SK-N-DZ (cell line): ENCODE results near the gene VPS11.
"Not testable (repeated sequence)": the region's sequence is repeated elsewhere in the genome, so short reads cannot be mapped to it uniquely, and the experiment has no call there.

Experiments used
- DNase-seq: peaks from one replicate; pipeline ENCODE4 v3.0.0-alpha.2; 2015; ENCODE audit warnings: low spot score

The VPS11 gene

DNA sequence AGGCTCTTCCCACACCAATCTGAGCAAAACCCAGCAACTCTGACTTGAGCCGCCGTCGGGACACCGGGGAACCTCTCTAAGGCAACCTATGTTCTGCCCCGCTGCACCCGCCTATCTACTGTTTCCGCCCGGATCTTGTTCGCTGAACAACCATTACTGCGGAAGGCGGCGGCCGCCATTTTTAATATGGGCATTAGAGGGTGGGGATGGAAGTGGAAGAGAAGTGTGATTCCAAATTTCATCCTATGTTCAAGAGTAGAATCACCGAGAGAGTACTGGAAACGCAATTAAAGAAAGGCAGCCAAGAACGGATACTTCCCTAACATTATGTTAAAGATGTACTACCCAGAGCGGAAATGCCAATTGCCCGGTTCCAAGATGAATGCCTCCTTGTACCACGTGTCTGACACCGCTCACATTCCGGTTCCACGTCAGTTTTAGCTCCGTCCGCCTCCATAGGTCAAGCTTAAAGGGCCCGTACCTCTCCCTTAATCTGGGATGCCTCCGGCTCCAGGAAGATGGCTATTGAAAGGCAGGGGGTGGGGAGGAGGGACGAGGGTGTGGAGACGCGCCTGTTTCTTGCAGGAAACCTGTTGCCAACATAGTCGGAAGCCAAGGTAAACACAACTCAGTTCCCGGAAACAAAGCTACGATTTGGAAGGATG lies 34.3 kb downstream of the VPS11 start, which contains the start of gene DPAGT1:
TSS of gene DPAGT1 (minus strand) at position 95 of the 665 bp plus-strand sequence. CDS start 198 bp downstream, outside the sequence.
- peak; percentile 94 for DNase-seq

DNA sequence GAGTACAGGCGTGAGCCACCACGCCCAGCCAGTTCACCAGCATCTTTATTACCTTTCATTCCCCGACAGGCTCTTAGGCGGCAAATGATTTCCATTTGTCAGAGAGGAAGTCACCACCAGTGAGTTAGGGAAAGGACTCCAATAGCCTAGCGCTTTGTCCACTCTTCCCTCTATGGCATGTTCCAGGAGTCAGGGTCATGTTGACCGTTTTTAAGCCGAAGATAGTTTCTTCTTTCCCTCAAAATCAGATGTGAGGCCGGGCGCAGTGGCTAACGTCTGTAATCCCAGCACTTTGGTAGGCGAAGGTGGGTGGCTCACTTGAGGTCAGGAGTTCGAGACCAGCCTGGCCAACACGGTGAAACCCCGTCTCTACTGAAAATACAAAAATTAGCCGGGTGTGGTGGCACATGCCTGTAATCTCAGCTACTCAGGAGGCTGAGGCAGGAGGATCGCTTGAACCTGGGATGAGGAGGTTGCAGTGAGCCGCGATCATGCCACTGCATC lies 35.6 kb downstream of the VPS11 start:
- not testable (repeated sequence) for DNase-seq

DNA sequence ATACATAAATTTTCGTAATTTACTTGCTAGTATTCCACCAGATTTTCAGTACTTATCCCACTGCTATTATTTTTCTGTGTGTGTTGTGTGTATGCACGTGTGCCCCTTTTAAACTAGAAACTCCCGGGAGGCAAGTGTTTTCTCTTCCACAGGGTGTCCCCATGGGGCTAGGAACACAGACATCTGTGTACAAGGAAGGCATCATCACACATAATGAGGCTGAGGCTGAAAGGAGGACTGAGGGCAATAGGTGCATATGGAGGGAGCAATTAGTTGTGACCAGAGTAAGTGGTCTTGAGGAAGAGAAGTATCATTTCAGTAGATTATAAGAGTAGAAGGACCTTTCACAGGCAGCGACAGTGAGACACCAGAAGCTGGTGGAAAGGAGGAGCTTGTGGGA lies 36.2 kb downstream of the VPS11 start:
- DNase-seq = no peak

DNA sequence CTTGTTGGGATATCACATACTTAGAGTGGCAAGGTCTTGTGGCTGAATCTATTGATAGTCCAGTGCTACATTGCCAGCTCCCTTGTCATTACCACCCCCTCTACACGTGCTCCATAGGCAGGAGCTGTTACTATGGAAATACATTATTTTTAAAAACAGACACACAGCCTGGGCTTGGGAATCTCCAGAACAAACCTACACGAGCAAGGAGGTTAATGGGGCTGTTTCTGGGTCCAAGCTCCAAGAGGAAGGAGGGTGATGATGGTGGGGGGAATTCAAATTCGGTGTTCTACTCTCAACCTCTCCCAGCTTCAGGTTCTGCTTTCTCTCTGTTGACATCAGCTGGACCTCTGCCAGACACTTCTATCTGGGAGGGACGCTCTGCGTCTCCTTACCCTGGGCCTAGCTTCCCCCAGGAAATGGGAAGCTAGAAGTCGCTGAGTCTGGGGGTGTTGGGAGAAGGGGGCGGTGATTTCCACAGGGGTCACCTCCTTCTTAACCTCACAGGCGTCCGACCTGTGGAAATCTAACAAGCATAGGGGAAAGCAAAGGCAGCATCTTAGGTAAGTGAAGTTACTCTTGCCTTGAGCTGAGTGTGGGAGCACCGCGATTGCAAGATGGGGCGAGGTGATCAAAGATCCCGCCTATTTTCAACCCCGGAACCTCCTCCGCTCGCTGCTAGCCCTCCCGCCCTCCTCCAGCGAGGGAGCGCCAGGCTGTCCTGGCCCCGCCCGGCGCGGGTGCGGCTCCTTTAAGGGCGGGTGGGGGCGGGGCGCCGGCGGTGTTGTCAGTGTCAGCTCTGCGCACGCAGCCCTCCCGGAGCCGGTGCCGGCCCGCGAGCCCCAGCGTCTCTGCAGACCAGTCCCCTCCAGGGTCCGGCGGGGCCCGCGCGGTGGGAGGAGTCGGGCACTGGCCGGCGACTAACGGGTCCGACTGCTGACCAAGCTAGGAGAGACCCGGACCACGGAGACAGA lies 39.2 kb downstream of the VPS11 start, which contains the start of gene C2CD2L:
TSS of gene C2CD2L (plus strand) at position 781 of the 974 bp plus-strand sequence. CDS start 398 bp downstream, outside the sequence.
- peak; percentile 79 for DNase-seq

DNA sequence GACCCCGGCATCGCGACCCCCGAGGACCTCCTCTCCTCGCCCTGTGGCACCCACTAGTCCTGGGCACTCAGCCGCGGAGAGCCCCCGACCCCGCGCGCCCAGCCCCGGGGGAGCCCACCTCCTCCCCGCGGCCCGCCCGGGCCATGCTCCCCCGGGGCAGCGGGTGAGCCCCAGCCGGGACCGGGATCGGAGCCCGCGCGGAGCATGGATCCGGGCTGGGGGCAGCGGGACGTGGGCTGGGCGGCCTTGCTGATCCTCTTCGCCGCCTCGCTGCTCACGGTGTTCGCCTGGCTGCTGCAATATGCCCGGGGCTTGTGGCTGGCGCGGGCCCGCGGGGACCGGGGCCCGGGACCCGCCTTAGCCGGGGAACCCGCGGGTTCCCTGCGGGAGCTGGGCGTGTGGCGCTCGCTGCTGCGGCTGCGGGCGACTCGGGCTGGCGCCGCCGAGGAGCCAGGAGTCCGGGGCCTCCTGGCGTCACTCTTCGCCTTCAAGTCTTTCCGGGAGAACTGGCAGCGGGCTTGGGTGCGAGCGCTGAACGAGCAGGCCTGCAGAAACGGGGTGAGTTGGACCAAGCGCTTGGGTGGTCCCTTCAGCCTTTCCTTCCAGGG lies 40.0 kb downstream of the VPS11 start:
- DNase-seq = no peak

DNA sequence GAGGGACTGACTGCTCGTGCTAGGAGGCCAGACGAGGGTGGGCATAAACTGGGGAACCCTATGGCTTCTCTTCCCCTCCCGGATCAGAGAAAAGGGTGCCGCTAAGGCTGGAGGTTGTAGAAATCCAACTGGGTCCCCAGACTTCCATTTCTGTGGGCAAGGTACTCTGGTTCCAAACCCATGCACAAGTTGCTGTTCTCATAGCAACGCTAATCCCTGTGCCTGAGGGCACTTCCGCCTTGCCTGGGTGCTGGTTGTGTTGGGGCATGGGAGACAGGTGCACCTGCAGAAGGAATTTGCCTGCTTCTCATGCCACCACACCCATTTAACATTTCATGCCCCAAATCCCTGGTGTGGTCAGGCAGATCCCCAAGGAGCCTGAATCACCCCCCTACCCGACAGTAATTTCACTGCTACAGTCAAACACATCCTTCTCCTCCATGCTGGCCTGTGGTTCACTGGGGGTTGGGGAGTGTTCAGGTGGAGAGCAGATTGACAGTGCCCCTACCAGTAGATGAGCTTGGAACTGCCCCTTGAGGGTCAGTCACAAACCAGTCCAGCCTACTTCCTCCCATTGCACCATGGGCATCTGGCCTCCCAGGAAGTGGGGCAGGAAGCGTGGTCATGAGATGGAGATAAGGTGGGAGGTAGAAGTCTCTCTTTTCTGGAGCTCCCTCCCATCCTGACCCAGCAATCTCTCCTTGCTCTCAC lies 40.7 kb downstream of the VPS11 start:
- no peak for DNase-seq

DNA sequence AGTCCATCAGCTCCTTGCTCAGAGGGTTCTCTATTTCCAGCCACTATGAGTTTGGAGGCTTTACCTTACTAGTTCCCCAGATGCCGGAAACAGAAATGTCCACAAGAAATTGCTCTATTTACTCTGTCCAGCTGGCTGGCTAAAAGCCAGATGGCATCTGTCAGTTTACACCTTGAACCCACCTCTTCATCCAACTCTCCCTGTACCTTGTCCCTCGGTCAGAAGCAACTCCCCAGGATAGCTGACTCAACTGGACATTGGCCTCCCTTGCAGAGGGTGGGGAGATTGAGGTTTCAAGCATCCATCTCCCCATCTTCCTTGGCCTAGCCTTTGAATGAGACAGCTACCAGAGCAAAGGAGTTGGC lies 41.2 kb downstream of the VPS11 start:
- DNase-seq = no peak

DNA sequence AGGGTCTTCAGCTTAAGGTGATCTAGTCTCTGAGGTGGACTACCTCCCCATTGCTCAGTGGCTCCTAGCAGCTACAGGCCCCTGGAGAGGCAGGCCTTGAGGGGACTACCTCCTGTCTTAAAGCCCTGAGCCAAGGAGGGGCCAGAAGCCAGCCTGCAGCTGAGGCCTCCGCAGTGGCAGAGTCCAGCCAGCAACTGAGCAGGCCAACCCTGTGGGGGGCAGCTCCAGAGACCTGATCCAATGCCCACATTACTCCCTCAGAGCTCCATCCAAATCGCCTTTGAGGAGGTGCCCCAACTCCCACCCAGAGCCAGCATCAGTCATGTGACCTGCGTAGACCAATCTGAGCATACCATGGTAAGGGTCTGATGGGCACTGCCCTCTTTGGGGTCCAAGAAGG lies 42.2 kb downstream of the VPS11 start:
- DNase-seq = no peak

DNA sequence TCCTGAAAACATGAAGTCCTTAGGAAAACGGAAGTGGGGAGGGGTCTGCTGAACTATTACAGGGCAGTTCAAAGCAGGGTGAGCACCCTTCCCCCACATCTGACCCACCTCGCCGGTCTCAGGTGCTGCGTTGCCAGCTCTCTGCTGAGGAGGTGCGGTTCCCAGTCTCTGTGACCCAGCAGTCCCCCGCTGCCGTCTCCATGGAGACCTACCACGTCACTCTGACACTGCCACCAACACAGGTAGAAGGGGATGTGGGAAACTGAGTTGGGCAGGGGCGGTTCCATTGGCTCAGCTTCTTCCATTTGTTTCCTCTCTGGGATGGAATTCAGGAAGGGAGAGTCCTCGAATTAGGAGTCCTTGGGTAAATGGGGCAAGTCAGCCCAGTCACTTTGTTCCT lies 42.8 kb downstream of the VPS11 start:
- DNase-seq = no peak

DNA sequence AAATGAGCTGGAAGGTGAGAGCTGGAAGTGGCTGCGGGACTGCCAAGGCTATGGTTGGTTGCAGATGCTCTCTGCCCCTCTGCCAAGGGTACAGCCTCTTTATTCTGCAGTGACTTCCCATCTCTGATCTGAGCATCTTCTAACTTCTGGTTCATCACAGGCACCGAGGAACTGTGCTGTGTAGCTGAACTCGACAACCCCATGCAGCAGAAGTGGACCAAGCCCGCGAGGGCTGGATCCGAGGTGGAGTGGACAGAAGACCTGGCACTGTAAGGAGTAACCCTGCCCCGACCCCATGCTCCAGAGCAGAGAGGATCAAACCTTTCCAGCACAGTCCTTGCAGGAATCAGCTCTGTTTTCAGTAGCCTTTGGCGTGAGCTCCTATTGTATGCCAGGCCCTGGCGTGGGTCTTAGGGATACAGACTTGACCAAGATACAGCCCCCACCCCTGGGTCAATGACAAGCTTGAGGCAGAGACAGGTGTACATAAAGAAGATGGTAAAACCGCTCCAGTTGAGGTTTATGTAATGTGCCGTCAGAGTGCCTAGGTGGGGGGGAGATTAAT lies 43.8 kb downstream of the VPS11 start:
- DNase-seq = no peak

DNA sequence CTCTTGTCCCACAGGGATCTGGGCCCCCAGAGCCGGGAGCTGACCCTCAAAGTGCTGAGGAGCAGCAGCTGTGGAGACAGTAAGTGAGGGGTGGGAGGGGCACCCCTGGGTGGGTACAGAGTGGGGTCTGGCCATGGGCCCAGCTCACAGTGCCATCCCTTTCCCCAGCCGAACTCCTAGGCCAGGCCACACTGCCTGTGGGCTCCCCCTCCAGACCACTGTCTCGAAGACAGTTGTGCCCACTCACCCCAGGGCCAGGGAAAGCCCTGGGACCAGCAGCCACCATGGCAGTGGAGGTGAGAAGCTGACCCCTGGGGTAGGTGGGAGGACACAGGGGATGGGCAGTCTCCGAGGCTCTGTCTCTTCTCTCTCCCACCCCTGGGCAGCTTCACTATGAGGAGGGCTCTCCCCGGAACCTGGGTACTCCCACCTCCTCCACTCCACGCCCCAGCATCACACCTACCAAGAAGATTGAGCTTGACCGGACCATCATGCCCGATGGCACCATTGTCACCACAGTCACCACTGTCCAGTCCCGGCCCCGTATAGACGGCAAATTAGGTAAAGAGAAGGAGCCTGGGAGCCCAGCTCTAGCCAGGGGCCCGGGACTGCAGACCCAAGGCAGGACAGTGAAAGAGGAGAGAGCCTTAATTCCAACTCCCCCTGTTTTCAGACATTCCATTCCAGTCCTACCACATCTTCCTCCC lies 44.8 kb downstream of the VPS11 start:
- DNase-seq = no peak

DNA sequence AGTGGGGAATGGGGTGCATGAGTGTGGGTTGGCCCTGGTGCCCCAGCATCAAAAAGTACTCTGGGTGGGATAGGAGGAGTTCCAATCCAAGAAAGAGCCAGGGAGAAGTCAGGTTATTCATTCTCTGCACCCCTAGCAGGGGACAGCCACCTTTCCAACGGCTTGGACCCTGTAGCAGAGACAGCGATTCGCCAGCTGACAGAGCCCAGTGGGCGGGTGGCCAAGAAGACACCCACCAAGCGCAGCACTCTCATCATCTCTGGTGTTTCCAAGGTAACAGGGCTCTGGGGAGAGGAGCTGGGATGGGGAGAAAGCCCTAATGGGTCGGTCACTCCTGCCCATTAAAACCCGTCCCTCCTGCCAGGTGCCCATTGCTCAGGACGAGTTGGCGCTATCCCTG lies 46.1 kb downstream of the VPS11 start:
- DNase-seq = no peak

DNA sequence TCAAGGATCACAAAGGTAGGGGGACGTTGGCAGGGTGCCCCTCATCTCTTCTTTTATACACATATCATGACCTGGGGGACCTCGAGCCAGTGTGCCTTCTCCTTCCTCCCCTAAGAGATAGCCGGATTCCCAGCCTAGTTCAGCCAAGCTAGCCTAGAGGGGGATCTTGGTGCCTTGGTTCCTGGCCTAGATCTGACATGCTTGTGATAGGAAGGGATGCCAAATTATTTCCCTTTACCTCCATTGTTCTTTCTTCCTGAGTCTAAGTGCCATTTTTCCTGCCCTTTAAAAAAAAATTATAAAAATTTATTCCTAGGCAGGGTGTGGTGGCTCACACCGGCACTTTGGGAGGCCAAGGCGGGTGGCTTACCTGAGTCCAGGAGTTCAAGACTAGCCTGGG lies 46.7 kb downstream of the VPS11 start:
- no peak for DNase-seq

DNA sequence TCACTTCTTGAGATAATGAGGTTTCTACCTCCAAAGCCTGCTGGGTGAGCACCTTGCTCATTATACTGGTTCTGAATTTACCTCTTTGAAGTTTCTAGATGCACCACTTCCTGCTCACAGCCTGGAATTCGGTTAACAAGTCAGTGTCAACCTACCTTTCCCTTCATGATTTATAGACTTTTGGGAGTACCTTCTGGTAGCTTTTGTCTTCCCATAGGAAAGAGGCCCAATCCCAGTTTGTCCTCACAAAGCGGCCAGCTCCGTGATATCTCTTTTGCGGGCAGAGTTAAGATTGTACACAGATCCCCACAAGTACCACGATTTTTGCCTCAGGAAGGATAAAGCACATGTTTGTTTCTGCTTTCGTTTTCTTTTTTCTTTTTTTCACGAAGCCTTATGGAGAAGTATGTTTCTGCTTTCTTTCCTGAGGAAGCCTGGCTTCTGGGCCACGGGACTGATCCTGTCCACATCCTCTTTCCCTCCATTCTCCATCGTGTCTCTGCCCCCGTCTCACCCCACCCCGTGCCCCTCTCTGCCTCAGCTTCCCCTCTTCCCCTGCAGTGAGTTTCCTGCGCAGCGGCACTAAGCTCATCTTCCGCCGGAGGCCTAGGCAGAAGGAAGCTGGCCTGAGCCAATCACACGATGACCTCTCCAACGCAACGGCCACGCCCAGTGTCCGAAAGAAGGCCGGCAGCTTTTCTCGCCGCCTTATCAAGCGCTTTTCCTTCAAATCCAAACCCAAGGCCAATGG lies 48.0 kb downstream of the VPS11 start:
- DNase-seq = no peak

DNA sequence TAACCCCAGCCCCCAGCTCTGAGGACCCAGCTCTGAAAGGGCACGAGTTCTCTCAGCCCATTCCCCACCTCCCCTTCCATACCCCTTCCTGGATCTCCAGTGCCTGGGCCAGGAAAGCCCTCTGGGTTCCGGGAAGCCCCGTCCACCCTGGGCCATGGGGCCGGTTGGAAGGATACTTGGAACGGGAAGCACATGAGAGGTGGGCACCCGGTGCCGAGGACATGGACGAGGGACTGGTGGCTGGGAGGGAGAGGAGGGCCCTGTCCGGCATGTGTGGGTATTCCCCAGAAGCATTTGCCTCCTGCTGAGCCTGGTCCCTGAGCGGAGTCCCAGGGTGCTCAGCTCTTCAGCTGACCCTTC lies 48.6 kb downstream of the VPS11 start:
- DNase-seq = no peak

DNA sequence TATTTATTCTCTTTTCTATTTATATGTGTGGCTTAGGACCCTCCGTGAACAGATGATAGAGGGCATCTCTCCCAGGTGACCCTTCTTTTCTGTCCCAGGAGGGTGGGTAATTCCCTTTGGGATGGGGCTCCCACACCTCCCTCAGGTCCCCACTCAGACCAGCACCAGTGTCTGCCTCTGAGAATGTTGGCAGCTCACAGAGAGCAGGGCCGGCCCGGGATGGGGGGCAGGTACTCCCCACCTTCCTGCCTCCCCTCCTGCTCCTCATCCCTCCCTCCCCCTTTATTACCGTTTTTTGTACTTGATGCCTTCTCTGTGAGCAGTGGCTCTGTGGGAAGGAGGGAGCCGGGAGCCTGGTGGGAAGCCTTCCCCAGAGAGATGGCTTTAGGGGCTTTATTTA lies 49.0 kb downstream of the VPS11 start:
- no peak for DNase-seq

DNA sequence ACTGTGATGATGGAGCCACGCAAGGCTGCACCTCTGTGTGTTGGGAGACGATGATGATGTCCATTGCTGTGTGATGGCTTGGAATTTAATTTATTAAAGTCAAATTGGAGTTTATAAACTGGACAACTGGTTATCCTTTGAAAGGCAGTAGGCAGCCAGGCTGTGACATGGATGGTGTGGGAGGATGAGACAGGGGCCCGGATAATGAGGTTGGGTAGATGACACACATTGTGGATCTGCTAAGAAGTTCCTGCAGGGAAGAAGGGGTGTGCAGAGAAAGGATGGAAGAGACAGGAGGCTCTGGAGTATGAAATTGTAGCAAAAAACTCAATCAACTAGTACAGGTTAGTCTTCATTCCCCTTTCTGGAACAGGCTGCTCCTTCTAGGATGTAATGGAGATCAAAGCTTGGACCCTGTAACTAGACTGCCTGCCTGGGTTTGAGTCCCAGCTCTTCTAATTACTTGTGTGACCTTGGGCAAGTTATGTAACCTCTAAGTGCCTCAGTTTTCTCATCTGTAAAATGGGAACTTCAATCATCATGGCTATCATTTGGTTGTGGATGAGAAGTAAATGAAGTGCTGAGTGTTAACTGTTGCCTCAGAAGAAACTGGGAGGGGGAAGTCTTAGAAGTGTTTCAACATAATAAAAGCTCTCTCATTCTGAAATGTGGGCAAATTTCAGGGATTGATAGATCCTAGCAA lies 49.5 kb downstream of the VPS11 start:
- DNase-seq = no peak

DNA sequence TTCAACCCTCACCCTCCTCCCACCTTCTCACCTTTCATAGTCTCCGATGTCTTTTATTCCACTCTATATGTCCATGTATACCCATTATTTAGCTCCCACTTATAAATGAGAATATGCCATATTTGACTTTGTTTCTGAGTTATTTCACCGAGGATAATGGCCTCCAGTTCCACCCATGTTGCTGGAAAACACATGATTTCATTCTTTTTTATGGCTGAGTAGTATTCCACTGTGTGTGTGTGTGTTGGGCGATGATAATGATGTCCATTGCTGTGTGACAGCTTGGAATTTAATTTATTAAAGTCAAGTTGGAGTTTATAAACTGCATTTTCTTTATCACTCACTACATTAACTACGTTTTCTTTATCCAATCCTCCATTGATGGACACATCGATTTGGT lies 50.6 kb downstream of the VPS11 start:
- no peak for DNase-seq

DNA sequence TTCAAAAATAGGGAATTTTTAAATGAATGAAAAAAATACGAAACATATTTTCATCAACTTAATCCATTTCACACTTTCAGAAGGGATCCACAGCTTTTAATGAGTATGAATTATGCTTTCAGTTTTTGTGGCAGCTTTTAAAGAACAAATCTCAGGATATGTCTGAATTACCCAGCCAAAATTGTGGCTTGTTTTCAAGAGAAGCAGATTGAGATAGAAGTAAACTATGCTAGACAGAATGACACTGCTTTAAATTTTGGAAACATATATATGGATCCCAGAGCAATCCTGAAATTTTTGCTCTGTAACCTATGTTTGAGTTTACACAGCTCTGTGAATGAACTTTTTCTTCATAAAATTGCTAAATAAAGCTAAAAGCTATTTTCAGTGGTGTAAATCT lies 51.3 kb downstream of the VPS11 start:
- no peak for DNase-seq
